ENCODE measurements around the gene PLAAT3. TPM values are rescaled to one million over a fixed set of nuclear protein-coding genes. Genes with fewer than 3 reads are reported as not detected.
A peak's percentile ranks its signal among the peaks of the same experiment; 100 is the strongest.

The PLAAT3 gene
- total RNA-seq: 0.51 and 2.1 TPM in 2 replicates

GRCh38 chr11:63614136-63614671, at the start of gene PLAAT3:
TSS of gene PLAAT3 (minus strand) at chr11:63614433. CDS start at chr11:63614014, 419 bp downstream.
- FAIRE-seq (no peak), DNase-seq (ENCODE audit: low read depth) (no peak)
- TF ChIP-seq CTCF (IDR thresholded peaks at IDR 0.05; ENCODE audit: insufficient read depth, low read length, severe bottlenecking): no peak
- H3K36me3 ChIP-seq (ENCODE audit: control insufficient read depth, insufficient read depth, low read length): no peaks in the 10 kb centered on the region
- H3K27me3 ChIP-seq (ENCODE audit: control insufficient read depth, insufficient read depth, low read length): no peaks in the 10 kb centered on the region
- H3K4me3 ChIP-seq (ENCODE audit: low read depth, low read length): peak within 1 kb of the TSS; percentile 38

GRCh38 chr11:63663809-63664208, 49.6 kb upstream of the PLAAT3 start:
- peak; percentile 74 for DNase-seq (ENCODE audit: low read depth)
- TF ChIP-seq CTCF (IDR thresholded peaks at IDR 0.05; ENCODE audit: insufficient read depth, low read length, severe bottlenecking): no peak
- no peak for FAIRE-seq
- Histone ChIP-seq H3K36me3 (ENCODE audit: control insufficient read depth, insufficient read depth, low read length) (no peaks in the 10 kb centered on the region), H3K27me3 (ENCODE audit: control insufficient read depth, insufficient read depth, low read length) (no peaks in the 10 kb centered on the region), H3K4me3 (ENCODE audit: low read depth, low read length) (no peak overlapping the region)

GRCh38 chr11:63660972-63661371, 46.7 kb upstream of the PLAAT3 start:
- FAIRE-seq: no peak
- TF ChIP-seq CTCF (IDR thresholded peaks at IDR 0.05; ENCODE audit: insufficient read depth, low read length, severe bottlenecking): no peak
- Histone ChIP-seq H3K27me3 (ENCODE audit: control insufficient read depth, insufficient read depth, low read length) (no peaks in the 10 kb centered on the region), H3K4me3 (ENCODE audit: low read depth, low read length) (no peak overlapping the region), H3K36me3 (ENCODE audit: control insufficient read depth, insufficient read depth, low read length) (no peaks in the 10 kb centered on the region)
- no peak for DNase-seq (ENCODE audit: low read depth)

GRCh38 chr11:63652671-63653070, 38.4 kb upstream of the PLAAT3 start:
- DNase-seq (ENCODE audit: low read depth): no peak
- H3K36me3 ChIP-seq (ENCODE audit: control insufficient read depth, insufficient read depth, low read length): peaks cover 8% of the 10 kb centered on the region
- no peak for FAIRE-seq
- H3K4me3 ChIP-seq (ENCODE audit: low read depth, low read length): no peak overlapping the region
- TF ChIP-seq CTCF (IDR thresholded peaks at IDR 0.05; ENCODE audit: insufficient read depth, low read length, severe bottlenecking): no peak
- H3K27me3 ChIP-seq (ENCODE audit: control insufficient read depth, insufficient read depth, low read length): no peaks in the 10 kb centered on the region

- Histone ChIP-seq H3K36me3 (ENCODE audit: control insufficient read depth, insufficient read depth, low read length) (peaks cover 12% of the 10 kb centered on the region), H3K27me3 (ENCODE audit: control insufficient read depth, insufficient read depth, low read length) (no peaks in the 10 kb centered on the region), H3K4me3 (ENCODE audit: low read depth, low read length) (no peak overlapping the region)
- DNase-seq (ENCODE audit: low read depth) (no peak), FAIRE-seq (no peak)
- TF ChIP-seq CTCF (IDR thresholded peaks at IDR 0.05; ENCODE audit: insufficient read depth, low read length, severe bottlenecking): no peak
Observed at GRCh38 chr11:63643205-63643604, 29.0 kb upstream of the PLAAT3 start.

GRCh38 chr11:63641727-63642126, 27.5 kb upstream of the PLAAT3 start:
- Histone ChIP-seq H3K4me3 (ENCODE audit: low read depth, low read length) (no peak overlapping the region), H3K36me3 (ENCODE audit: control insufficient read depth, insufficient read depth, low read length) (peaks cover 13% of the 10 kb centered on the region), H3K27me3 (ENCODE audit: control insufficient read depth, insufficient read depth, low read length) (no peaks in the 10 kb centered on the region)
- FAIRE-seq: no peak
- TF ChIP-seq CTCF (IDR thresholded peaks at IDR 0.05; ENCODE audit: insufficient read depth, low read length, severe bottlenecking): peak; percentile 11
- DNase-seq (ENCODE audit: low read depth): no peak
